ENCODE data around the gene IFT74.

The IFT74 gene

GRCh38 chr9:27037499-27037898 lies 81.3 kb downstream of the IFT74 start:
- TF ChIP-seq CTCF (IDR thresholded peaks at IDR 0.05): no peak

GRCh38 chr9:27041746-27042145 lies 85.5 kb downstream of the IFT74 start:
- Histone ChIP-seq H3K27ac (no peak overlapping the region), H3K9me3 (no peaks in the 10 kb centered on the region), H3K4me3 (ENCODE audit: low read depth in 1 of 2, low read length in 1 of 2) (no peak overlapping the region), H3K36me3 (no peaks in the 10 kb centered on the region), H3K4me1 (ENCODE audit: control insufficient read depth in 1 of 2, insufficient read depth in 1 of 2, low read depth in 1 of 2, low read length in 1 of 2) (no peaks in the 10 kb centered on the region), H3K27me3 (no peaks in the 10 kb centered on the region)
- TF ChIP-seq CTCF (IDR thresholded peaks at IDR 0.05): no peak

More at GRCh38 chr9:27037499-27037898, 81.3 kb downstream of the IFT74 start:
- no peaks in the 10 kb centered on the region for H3K36me3 ChIP-seq
- no peaks in the 10 kb centered on the region for H3K4me1 ChIP-seq (ENCODE audit: control insufficient read depth in 1 of 2, insufficient read depth in 1 of 2, low read depth in 1 of 2, low read length in 1 of 2)
- H3K9me3 ChIP-seq: no peaks in the 10 kb centered on the region
- H3K4me3 ChIP-seq (ENCODE audit: low read depth in 1 of 2, low read length in 1 of 2): no peak overlapping the region
- no peak overlapping the region for H3K27ac ChIP-seq
- H3K27me3 ChIP-seq: no peaks in the 10 kb centered on the region

GRCh38 chr9:27042476-27042875 lies 86.3 kb downstream of the IFT74 start:
- Histone ChIP-seq H3K27me3 (no peaks in the 10 kb centered on the region), H3K27ac (no peak overlapping the region), H3K9me3 (no peaks in the 10 kb centered on the region), H3K4me3 (ENCODE audit: low read depth in 1 of 2, low read length in 1 of 2) (no peak overlapping the region), H3K4me1 (ENCODE audit: control insufficient read depth in 1 of 2, insufficient read depth in 1 of 2, low read depth in 1 of 2, low read length in 1 of 2) (no peaks in the 10 kb centered on the region), H3K36me3 (no peaks in the 10 kb centered on the region)
- no peak for TF ChIP-seq CTCF (IDR thresholded peaks at IDR 0.05)

- Histone ChIP-seq H3K36me3 (no peaks in the 10 kb centered on the region), H3K9me3 (no peaks in the 10 kb centered on the region), H3K4me1 (ENCODE audit: control insufficient read depth in 1 of 2, insufficient read depth in 1 of 2, low read depth in 1 of 2, low read length in 1 of 2) (no peaks in the 10 kb centered on the region), H3K27me3 (no peaks in the 10 kb centered on the region), H3K4me3 (ENCODE audit: low read depth in 1 of 2, low read length in 1 of 2) (no peak overlapping the region), H3K27ac (no peak overlapping the region)
- TF ChIP-seq CTCF (IDR thresholded peaks at IDR 0.05): no peak
Observed at GRCh38 chr9:27043176-27043575, 87.0 kb downstream of the IFT74 start.

- Histone ChIP-seq H3K36me3 (no peaks in the 10 kb centered on the region), H3K9me3 (no peaks in the 10 kb centered on the region), H3K27me3 (no peaks in the 10 kb centered on the region), H3K4me1 (ENCODE audit: control insufficient read depth in 1 of 2, insufficient read depth in 1 of 2, low read depth in 1 of 2, low read length in 1 of 2) (no peaks in the 10 kb centered on the region), H3K4me3 (ENCODE audit: low read depth in 1 of 2, low read length in 1 of 2) (no peak overlapping the region), H3K27ac (no peak overlapping the region)
- no peak for TF ChIP-seq CTCF (IDR thresholded peaks at IDR 0.05)
Observed at GRCh38 chr9:27047136-27047535, 90.9 kb downstream of the IFT74 start.
